Measurements from ENCODE around the gene AMH.
"Not testable (repeated sequence)": the region's sequence is repeated elsewhere in the genome, so short reads cannot be mapped to it uniquely, and the experiment has no call there.

The AMH gene

GRCh38 chr19:2249010-2249866, at the start of gene AMH:
TSS of gene AMH (plus strand) at chr19:2249323. CDS start at chr19:2249333, 10 bp downstream.
- no peak for DNase-seq (ENCODE audit: low read depth in 2 of 2)

GRCh38 chr19:2199861-2200623, 49.1 kb upstream of the AMH start:
- DNase-seq (ENCODE audit: low read depth in 2 of 2): no peak

GRCh38 chr19:2200624-2201294, 48.4 kb upstream of the AMH start:
- not testable (repeated sequence) for DNase-seq (ENCODE audit: low read depth in 2 of 2)

GRCh38 chr19:2201473-2202148, 47.5 kb upstream of the AMH start:
- DNase-seq (ENCODE audit: low read depth in 2 of 2): no peak

GRCh38 chr19:2202366-2202765, 46.8 kb upstream of the AMH start:
- no peak for DNase-seq (ENCODE audit: low read depth in 2 of 2)

GRCh38 chr19:2207008-2207407, 42.1 kb upstream of the AMH start:
- no peak for DNase-seq (ENCODE audit: low read depth in 2 of 2)

- DNase-seq (ENCODE audit: low read depth in 2 of 2): no peak
Observed at GRCh38 chr19:2207991-2208860, 40.9 kb upstream of the AMH start.

GRCh38 chr19:2208975-2209374, 40.1 kb upstream of the AMH start:
- no peak for DNase-seq (ENCODE audit: low read depth in 2 of 2)

GRCh38 chr19:2209408-2209807, 39.7 kb upstream of the AMH start:
- DNase-seq (ENCODE audit: low read depth in 2 of 2): no peak

- DNase-seq (ENCODE audit: low read depth in 2 of 2): no peak
Observed at GRCh38 chr19:2210206-2210605, 38.9 kb upstream of the AMH start.

- DNase-seq (ENCODE audit: low read depth in 2 of 2): no peak
Observed at GRCh38 chr19:2210987-2211740, 38.0 kb upstream of the AMH start.

- no peak for DNase-seq (ENCODE audit: low read depth in 2 of 2)
Observed at GRCh38 chr19:2212861-2213711, 36.0 kb upstream of the AMH start.

- no peak for DNase-seq (ENCODE audit: low read depth in 2 of 2)
Observed at GRCh38 chr19:2213799-2214198, 35.3 kb upstream of the AMH start.

GRCh38 chr19:2214251-2214650, 34.9 kb upstream of the AMH start:
- DNase-seq (ENCODE audit: low read depth in 2 of 2): no peak

GRCh38 chr19:2215281-2215751, 33.8 kb upstream of the AMH start:
- no peak for DNase-seq (ENCODE audit: low read depth in 2 of 2)

GRCh38 chr19:2216361-2217225, 32.5 kb upstream of the AMH start:
- no peak for DNase-seq (ENCODE audit: low read depth in 2 of 2)

- DNase-seq (ENCODE audit: low read depth in 2 of 2): no peak
Observed at GRCh38 chr19:2217591-2217990, 31.5 kb upstream of the AMH start.

GRCh38 chr19:2219726-2220125, 29.4 kb upstream of the AMH start:
- no peak for DNase-seq (ENCODE audit: low read depth in 2 of 2)

All from stimulated activated CD4-positive, alpha-beta T cell treated with anti-CD3 and anti-CD28 coated beads, Interleukin-1b, Interleukin-23, amount 100 ng/mL, for 1 hour (primary cell).